Measurements from ENCODE around the gene RTN4R. TPM values are rescaled to one million over a fixed set of nuclear protein-coding genes. Genes with fewer than 3 reads are reported as not detected.

RTN4R gene
- total and polyA plus RNA-seq, 12 donors, result 0.35 to 18.8 (median 1.1) TPM

- intact Hi-C loops (cut with DNase I), result no loop called here
- no peak overlapping the region for H3K27ac ChIP-seq
- H3K4me1 ChIP-seq (replicated peaks in 1 of 2), result peaks cover 9 to 10% of the 10 kb centered on the region in 2 donors
- no peaks in the 10 kb centered on the region for H3K9me3 ChIP-seq (replicated peaks in 1 of 3)
- no peaks in the 10 kb centered on the region for H3K36me3 ChIP-seq (replicated peaks in 1 of 2)
- no peak overlapping the region for H3K4me3 ChIP-seq
- TF ChIP-seq POLR2A (IDR thresholded peaks at IDR 0.05), result no peak
- 77 to 86% (median 84%) methylated on average over 8 to 10 of the region's 10 CpGs for WGBS, 4 donors
- no peaks in the 10 kb centered on the region for H3K27me3 ChIP-seq
- no peak for DNase-seq
Observed at GRCh38 chr22:20198557-20199319, 69.4 kb downstream of the RTN4R start.

GRCh38 chr22:20197407-20198030 is 70.6 kb downstream of the RTN4R start:
- 85 to 95% (median 90%) methylated on average over 7 to 18 of the region's 18 CpGs for WGBS, 4 donors
- H3K36me3 ChIP-seq (replicated peaks in 1 of 2), result no peaks in the 10 kb centered on the region

GRCh38 chr22:20196094-20196842 is 71.8 kb downstream of the RTN4R start:
- no peaks in the 10 kb centered on the region for H3K9me3 ChIP-seq (replicated peaks in 1 of 3)
- H3K27ac ChIP-seq, result no peak overlapping the region
- no peaks in the 10 kb centered on the region for H3K4me1 ChIP-seq (replicated peaks in 1 of 2)
- intact Hi-C loops (cut with DNase I), result no loop called here
- no peaks in the 10 kb centered on the region for H3K27me3 ChIP-seq
- TF ChIP-seq POLR2A (IDR thresholded peaks at IDR 0.05), result no peak
- TF ChIP-seq CTCF (IDR thresholded peaks at IDR 0.05), result no peak
- no peak for DNase-seq
- H3K36me3 ChIP-seq (replicated peaks in 1 of 2), result no peaks in the 10 kb centered on the region
- H3K4me3 ChIP-seq, result no peak overlapping the region
- WGBS, 4 donors, result 78 to 85% (median 80%) methylated on average over 6 to 19 of the region's 19 CpGs

More at GRCh38 chr22:20197407-20198030, 70.6 kb downstream of the RTN4R start:
- DNase-seq, result no peak
- Histone ChIP-seq H3K9me3 (replicated peaks in 1 of 3) (no peaks in the 10 kb centered on the region), H3K27ac (no peak overlapping the region), H3K4me1 (replicated peaks in 1 of 2) (no peaks in the 10 kb centered on the region), H3K4me3 (no peak overlapping the region), H3K27me3 (no peaks in the 10 kb centered on the region)
- TF ChIP-seq CTCF (IDR thresholded peaks at IDR 0.05) (no peak), POLR2A (IDR thresholded peaks at IDR 0.05) (no peak)
- intact Hi-C loops (cut with DNase I), result no loop called here

- DNase-seq, result no peak
- H3K27me3 ChIP-seq, result no peaks in the 10 kb centered on the region
- H3K9me3 ChIP-seq (replicated peaks in 1 of 3), result no peaks in the 10 kb centered on the region
- intact Hi-C loops (cut with DNase I), result no loop called here
- no peak overlapping the region for H3K27ac ChIP-seq
- no peak for TF ChIP-seq POLR2A (IDR thresholded peaks at IDR 0.05)
- TF ChIP-seq CTCF (IDR thresholded peaks at IDR 0.05), result no peak
- WGBS, 4 donors, result 75 to 87% (median 82%) methylated on average over 3 to 15 of the region's 15 CpGs
- no peaks in the 10 kb centered on the region for H3K36me3 ChIP-seq (replicated peaks in 1 of 2)
- H3K4me1 ChIP-seq (replicated peaks in 1 of 2), result no peaks in the 10 kb centered on the region
- H3K4me3 ChIP-seq, result no peak overlapping the region
Observed at GRCh38 chr22:20194681-20195593, 73.2 kb downstream of the RTN4R start.

Data from adrenal gland (tissue), 12 donors.